D341Med (cell line): Measurements from ENCODE around the gene TMBIM1.

Experiments used
- DNase-seq: peaks from one replicate; pipeline ENCODE4 v3.0.0; 2012; ENCODE audit warnings: low spot score

TMBIM1 gene

GRCh38 chr2:218272531-218273212, 19.6 kb downstream of the TMBIM1 start:
- DNase-seq: peak; percentile 76

GRCh38 chr2:218271865-218272530, 20.3 kb downstream of the TMBIM1 start:
- DNase-seq: no peak

- no peak for DNase-seq
Observed at GRCh38 chr2:218271487-218271797, 20.9 kb downstream of the TMBIM1 start.

- DNase-seq: no peak
Observed at GRCh38 chr2:218270721-218271486, 21.4 kb downstream of the TMBIM1 start.

- DNase-seq: peak; percentile 98
Observed at GRCh38 chr2:218269900-218270720, 22.2 kb downstream of the TMBIM1 start, which contains the start of the genes AAMP and PNKD. Gene AAMP, minus strand, starts transcription at chr2:218270137. Its CDS starts 51 bp downstream, at chr2:218270086. Gene PNKD, plus strand, starts transcription at chr2:218270519. Its CDS starts 17 bp downstream, at chr2:218270536.

- no peak for DNase-seq
Observed at GRCh38 chr2:218267259-218267658, 25.0 kb downstream of the TMBIM1 start.

- no peak for DNase-seq
Observed at GRCh38 chr2:218266316-218266979, 25.9 kb downstream of the TMBIM1 start.

GRCh38 chr2:218265626-218266025, 26.7 kb downstream of the TMBIM1 start:
- DNase-seq: no peak

GRCh38 chr2:218264773-218265561, 27.3 kb downstream of the TMBIM1 start:
- DNase-seq: no peak

- no peak for DNase-seq
Observed at GRCh38 chr2:218263817-218264641, 28.3 kb downstream of the TMBIM1 start.

GRCh38 chr2:218262631-218263586, 29.4 kb downstream of the TMBIM1 start:
- DNase-seq: peak; percentile 53

- DNase-seq: no peak
Observed at GRCh38 chr2:218262237-218262600, 30.1 kb downstream of the TMBIM1 start.

- no peak for DNase-seq
Observed at GRCh38 chr2:218261423-218262236, 30.7 kb downstream of the TMBIM1 start.

- DNase-seq: no peak
Observed at GRCh38 chr2:218260742-218261422, 31.4 kb downstream of the TMBIM1 start, which contains the start of gene GPBAR1. Gene GPBAR1, plus strand, starts transcription at chr2:218261015. Its CDS starts 1,710 bp downstream, at chr2:218262725.

- DNase-seq: no peak
Observed at GRCh38 chr2:218260166-218260565, 32.1 kb downstream of the TMBIM1 start.

GRCh38 chr2:218259099-218259961, 33.0 kb downstream of the TMBIM1 start:
- no peak for DNase-seq
